Loucy (cell line): Measurements from ENCODE around the gene CACFD1.

ENCODE experiments used
- CTCF ChIP-seq: fragments of 200-600 bp; sonication (generic); conservative IDR thresholded peaks from 2 replicates; pipeline ENCODE4 v1.5.1; 2014; ENCODE audit warnings: mild to moderate bottlenecking, antibody characterized with exemption, low read length
- EZH2phosphoT487 ChIP-seq: fragments of 200-600 bp; IDR thresholded peaks from 2 replicates; pipeline ENCODE4 v1.6.1; 2018; ENCODE audit warnings: antibody characterized with exemption, mild to moderate bottlenecking, moderate library complexity, borderline replicate concordance

DNA sequence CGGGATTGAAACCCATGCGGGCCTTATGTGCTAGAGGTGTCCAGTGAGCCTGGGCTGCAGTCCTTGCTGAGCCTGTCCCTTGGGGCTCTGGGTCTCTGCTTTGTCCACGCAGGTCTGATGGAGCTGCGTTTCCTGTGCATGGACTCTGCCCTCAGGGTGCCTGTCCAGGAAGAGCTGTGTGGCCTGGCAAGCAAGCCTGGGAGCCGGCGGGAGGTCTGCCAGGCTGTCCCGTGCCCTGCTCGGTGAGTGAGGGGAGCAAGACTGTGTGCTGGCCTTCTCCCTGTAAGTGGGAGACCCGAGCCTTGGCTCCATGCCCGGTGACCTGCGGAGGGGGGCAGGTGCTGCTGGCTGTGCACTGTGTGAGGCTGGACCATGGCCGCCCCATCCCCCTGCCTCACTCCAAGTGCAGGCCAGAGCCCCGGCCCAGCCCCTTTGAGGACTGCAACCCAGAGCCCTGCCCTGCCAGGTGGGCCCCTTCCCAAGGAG, 11.2 kb upstream of the CACFD1 start:
- TF ChIP-seq CTCF (no peak), EZH2phosphoT487 (no peak)
